Inflammatory macrophage treated with lipopolysaccharide for 4 hours (primary cell): ENCODE measurements around the gene SPTLC3.
"Not testable (repeated sequence)": the region's sequence is repeated elsewhere in the genome, so short reads cannot be mapped to it uniquely, and the experiment has no call there.

Experiments
- DNase-seq: peaks from one replicate; pipeline ENCODE4 v3.0.0-alpha.2; 2020

SPTLC3 gene

GRCh38 chr20:13008761-13009681 is at the start of gene SPTLC3:
TSS of gene SPTLC3 (plus strand) at chr20:13008972. CDS start at chr20:13009268, 296 bp downstream.
- no peak for DNase-seq

DNA sequence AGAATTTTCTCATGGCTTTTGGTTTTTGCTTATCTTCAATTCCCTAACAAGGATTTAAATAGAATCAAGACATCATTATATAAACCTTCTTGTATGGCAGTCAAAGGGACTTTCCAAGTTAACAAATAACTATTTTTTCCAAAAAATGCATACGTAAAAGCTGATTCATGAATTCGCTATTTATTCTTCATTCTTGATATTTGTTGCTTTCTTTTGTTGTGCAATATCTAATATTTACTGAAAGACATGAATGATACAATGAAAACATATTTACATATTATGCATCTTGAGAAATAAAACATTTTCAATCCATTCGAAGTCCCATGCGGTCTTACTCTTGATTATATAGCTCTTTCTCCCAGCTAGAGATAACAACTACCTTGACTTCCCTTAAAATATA is 47.0 kb upstream of the SPTLC3 start:
- DNase-seq: no peak

GRCh38 chr20:12962895-12963294 is 45.9 kb upstream of the SPTLC3 start:
- no peak for DNase-seq

DNA sequence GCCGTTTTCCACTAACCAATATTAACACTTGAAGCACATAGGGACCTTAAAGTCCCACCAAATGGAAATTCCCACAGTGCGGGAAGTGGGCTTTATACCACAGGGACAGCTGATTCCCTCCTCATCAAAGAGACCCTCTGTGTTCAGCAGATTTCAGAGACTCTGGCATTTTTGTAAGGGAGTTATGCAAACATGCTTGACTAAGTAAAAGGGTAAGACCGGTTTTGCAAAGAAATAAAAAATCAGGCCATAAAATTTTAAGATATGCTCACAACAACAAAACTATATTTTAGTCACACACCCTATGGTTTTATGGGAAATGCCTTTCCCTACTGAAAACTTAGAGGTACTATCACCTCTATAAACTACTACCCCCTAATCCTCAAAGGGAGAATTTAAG is 45.4 kb upstream of the SPTLC3 start:
- no peak for DNase-seq

GRCh38 chr20:12965212-12965869 is 43.4 kb upstream of the SPTLC3 start:
- no peak for DNase-seq

GRCh38 chr20:12965870-12966251 is 42.9 kb upstream of the SPTLC3 start:
- DNase-seq: no peak

DNA sequence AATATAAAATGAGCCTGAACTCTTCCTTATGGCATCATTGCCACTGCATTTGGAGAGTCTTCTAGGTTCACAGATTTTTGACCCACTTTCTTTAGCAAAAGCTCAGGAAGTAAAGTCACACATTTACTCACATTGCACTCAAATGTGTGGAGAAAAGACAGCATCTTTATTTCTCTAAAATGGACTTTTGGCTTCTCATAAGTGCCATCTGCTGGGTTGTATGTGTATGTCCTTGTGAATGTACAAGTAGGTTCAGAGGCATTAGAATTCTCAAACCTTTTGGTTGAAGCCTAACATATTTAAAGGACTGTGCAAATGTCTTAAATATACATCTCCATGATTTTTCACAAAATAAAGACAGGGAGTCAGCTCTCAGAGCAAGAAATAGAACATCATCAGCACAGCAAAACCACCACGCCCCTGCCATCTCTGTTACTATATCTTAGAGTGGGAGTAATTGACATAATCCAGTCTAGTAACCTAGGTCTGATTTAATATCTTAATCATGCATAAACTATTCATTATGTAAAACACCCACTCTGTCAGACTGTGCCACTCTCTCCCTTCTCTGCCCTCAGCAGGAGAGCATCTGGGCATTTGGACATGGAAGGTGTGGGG is 42.2 kb upstream of the SPTLC3 start:
- no peak for DNase-seq

DNA sequence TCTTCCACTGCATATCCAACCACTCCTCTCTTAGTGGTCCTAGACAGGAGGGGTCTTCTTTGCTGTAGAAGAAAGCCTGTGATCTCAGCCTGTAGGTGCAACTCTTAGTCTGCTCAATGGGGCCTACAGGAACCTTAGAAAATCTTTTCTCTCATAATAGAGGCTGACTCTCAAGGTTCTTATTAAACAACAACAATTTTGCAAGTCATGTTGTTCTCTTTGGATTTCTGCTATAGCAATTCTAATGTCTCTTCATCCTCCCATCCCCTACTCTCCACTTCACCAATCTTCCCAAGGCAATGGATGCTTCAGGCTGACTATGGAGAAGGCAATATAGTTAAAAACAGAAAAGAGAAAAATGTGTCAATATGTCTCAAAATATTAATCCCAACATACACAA is 40.8 kb upstream of the SPTLC3 start:
- DNase-seq: no peak

DNA sequence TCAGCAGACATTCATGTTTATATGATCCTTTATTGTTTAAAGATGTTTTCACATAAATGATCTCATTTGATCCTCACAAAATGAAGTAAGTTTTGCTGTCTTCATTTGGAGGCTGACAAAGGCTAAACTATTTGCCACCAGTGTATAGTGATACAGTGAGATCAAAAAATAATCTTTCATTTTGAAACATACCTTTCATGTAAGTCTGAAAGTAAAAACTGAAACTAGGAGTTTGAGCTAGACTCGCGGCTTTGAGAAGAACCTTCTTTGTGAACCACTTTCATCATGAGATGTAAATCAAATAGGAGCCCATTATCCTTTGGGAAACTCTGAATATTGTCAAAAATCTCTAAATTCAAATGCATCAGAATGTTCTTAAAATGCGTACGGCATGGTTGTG is 40.3 kb upstream of the SPTLC3 start:
- no peak for DNase-seq

- DNase-seq: no peak
Measured at GRCh38 chr20:12969071-12969669, 39.6 kb upstream of the SPTLC3 start.

DNA sequence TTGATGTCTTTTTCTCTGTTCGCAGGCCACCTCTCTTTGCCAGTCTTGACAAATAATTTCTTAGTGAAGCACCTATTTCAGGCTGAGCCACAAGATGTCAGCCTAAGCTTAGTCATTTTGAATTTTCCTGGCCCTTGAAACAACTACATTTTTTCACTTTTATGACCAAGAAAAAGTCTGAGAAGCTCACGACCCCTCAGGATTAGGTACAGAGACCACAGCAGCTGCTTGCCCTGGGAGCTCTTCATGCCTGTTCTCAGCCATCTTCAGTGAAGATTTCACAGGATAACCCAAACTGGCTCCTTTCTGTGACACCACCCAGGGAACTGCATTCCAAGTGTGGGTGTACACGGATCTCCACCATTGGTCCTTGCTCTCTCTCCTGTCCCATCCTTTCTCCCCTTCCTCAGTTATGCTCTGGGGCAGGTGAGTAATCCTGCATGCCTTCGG is 38.4 kb upstream of the SPTLC3 start:
- DNase-seq: peak; percentile 10

DNA sequence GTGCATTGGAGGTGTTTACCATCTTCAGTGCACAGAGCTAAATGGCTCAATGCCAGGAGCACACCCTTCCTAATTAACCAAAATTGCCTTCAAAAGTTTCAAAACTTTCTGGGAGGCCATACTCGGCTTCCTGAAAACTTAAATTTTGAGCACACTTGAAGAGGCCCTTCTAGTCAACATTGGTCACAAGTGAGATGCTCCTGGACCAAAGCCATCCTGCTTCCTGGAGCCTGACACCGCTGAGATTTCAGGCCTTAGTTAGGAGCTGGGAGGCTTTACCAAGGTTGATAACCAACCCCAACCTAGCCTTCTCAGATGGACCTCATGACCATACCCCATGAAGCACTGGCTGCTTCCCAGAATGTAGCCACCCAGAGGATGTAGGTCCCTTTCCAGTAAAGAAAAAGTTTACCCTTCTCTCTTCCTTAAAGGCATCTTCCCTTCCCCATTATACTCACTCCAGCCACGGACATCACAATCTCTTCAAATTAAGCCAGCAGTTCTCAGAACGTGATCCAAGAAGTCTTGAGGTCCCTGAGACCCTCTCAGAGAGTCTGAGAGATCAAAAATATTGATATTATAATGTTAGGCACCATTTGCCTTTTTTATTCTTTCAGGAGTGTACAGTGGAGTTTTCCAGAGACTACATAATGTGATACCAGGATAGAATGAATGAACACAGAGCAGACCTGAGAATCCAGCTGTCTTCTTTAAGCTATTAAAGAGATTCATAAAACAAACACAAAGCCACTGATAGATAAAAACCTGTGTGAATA is 32.8 kb upstream of the SPTLC3 start:
- no peak for DNase-seq

DNA sequence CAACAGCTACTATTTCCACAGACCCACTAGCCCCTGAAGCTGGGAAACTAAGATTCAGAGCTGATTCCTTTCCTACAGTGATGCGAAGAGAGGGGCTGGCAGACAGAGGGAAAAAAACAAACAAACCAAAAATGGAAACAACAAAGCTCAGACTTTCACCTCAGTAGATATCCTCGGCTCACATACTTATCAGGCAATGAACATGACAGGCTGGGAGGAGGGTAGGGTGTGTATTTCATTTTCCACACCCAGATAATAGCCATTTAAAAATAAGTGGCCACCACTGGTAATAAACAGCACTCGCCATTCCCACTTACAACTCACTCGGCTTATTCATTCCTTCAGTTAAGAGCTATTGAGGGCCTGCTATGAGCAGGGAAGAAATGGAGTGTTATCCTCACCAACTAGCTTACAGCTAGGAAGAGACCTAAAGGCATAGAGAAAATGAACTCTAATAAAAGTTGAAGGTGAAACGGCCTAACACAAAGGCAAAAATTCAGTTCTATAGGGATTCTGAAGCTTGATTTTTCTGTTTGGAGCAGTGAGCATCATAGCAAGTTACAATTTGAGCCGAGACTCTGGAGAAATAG is 32.0 kb upstream of the SPTLC3 start:
- no peak for DNase-seq

- no peak for DNase-seq
Measured at GRCh38 chr20:12977328-12978125, 31.2 kb upstream of the SPTLC3 start.

DNA sequence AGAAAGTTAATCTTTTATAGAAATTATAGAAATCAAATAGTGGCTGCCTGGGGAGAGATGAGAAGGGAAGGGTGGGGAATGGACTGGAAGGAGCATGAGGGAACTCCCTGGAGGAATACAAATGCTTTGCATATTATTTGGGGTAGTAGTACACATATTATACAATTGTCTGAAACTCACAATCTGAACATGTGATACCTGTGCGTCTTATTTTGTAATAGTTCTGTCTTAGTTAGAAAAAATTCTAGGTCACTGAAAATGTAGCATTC is 30.7 kb upstream of the SPTLC3 start:
- no peak for DNase-seq

DNA sequence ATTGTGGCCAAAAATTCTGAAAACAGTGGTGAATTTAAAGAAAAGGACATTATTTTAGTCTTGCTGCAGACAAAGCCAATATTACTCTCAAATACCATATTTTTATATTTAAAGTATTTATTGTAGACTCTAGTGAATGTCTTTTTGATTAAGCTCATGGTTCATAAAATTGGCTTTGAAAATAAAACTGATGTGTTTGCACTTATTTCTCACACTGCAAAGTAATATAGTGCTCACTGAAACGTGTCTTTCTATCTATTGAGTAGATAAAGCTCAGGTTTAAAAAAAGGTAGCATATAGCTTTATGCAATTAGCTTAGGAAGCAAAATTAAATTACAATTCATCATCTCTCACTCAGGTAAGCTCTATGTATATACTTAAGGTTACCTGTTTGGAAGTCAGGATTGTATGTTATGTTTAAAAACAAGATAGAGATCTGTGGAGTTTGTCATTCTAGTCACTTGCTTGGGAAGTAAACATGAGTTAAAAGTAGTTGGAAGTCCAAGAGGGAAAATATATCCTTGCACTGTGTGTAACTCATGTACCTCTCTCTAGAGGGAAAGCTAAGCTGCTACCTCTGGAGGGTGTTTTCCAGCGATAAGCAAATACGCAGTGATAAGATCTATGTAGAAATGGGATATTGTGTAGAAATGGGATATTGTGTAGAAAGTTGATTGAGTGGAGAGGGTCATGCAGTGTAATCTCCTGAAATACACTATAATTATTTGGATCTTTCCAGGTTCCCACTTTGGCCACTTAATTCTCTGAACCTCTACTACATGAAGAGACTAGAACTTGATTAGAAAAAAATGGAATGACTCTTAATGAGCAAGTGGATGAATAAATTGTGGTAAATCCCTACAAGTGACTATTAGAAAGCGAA is 29.9 kb upstream of the SPTLC3 start:
- DNase-seq: no peak

- not testable (repeated sequence) for DNase-seq
Measured at GRCh38 chr20:12979713-12980112, 29.1 kb upstream of the SPTLC3 start.

- DNase-seq: no peak
Measured at GRCh38 chr20:12982098-12982497, 26.7 kb upstream of the SPTLC3 start.

DNA sequence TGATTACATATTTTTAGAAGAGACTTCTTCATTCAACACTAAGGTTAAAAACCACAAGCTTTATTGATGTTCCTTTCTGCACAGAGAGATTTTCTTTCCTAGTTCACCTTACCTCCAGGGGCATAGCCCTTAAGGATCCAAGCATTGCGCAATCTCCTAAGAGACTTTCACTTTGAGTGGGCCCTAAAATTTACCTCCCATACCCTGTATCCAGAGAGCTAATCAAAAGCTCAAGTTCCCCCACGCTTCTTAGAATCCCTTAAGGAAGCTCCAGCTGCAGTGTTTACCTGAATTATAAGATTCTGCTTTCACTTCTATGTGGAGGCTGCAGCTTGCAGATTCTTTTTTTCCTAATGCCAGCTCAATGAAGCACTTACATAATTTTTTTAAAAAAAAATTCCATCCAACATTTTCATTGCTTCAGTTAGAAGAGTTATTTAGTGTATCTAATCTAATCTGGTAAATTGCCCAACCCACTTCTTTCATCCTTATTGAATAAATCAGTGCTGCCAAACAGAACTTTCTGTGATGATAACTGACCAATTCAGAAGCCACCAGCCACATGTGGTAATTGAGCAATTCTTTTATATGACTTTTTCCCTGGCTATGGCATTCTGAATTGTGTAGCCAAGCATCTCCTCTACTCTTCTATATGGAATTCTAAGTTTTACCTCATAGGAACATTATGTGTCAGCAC is 24.6 kb upstream of the SPTLC3 start:
- DNase-seq: no peak

GRCh38 chr20:12984863-12985262 is 23.9 kb upstream of the SPTLC3 start:
- no peak for DNase-seq
